ENCODE results near the gene SCAMP2. TPM values are rescaled to one million over a fixed set of nuclear protein-coding genes. Genes with fewer than 3 reads are reported as not detected.

Gene SCAMP2
- total and polyA plus RNA-seq, 2 donors (not counting 1 experiment from before 2014, with no cell fraction given) = 85.1 to 105 TPM

DNA sequence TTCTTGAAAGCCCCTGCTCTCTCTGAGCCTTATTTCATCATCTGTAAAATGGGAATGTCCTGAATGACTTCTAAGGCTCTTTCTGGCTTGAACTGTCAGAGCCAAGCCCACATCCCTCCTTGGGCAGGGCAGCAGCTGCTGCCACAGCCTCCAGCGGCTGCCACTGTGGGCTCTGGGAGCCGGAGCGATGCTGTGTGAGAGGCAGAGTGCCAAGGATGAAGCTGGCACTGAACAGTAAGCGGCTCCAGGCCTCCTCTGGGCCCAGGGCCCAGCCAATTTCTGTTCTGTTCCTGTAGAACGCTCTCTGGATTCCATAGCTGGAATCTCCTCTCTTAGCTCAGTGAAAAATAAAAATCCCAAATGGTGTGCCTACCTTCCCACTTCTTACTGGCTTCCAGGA, 42.3 kb downstream of the SCAMP2 start:
- H3K9me3 Mint-ChIP-seq (ENCODE audit: insufficient read depth) = no peaks in the 10 kb centered on the region
- Histone ChIP-seq H3K79me2 (ENCODE audit: control insufficient read depth, insufficient read depth, low read length) (no peaks in the 10 kb centered on the region), H3K4me1 (ENCODE audit: control insufficient read depth in 2 of 2, insufficient read depth in 2 of 2, low read length in 2 of 2) (peaks cover 5 to 19% of the 10 kb centered on the region in 2 donors), H3K4me3 (ENCODE audit: control extremely low read depth in 1 of 5, extremely low read depth in 1 of 5, insufficient read depth in 1 of 5, low read depth in 2 of 5, low read length in 4 of 5) (no peak overlapping the region), H3K4me2 (replicated peaks; ENCODE audit: low read depth, low read length, poor library complexity, severe bottlenecking) (no peak overlapping the region), H3K9ac (ENCODE audit: low read length) (no peak overlapping the region), H3K9me3 (ENCODE audit: control extremely low read depth in 1 of 3, control insufficient read depth in 2 of 3, insufficient read depth in 1 of 3, low read length in 2 of 3) (peaks cover 0 to 16% (median 0%) of the 10 kb centered on the region in 3 donors), H3K36me3 (replicated peaks in 1 of 2; ENCODE audit: control extremely low read depth in 1 of 2, control insufficient read depth in 1 of 2, extremely low read depth in 1 of 2, insufficient read depth in 2 of 2, low read length in 1 of 2) (no peaks in the 10 kb centered on the region), H4K20me1 (ENCODE audit: control insufficient read depth, insufficient read depth, low read length, poor library complexity, severe bottlenecking) (peaks cover 4% of the 10 kb centered on the region), H3K27ac (ENCODE audit: low read length in 2 of 2) (no peak overlapping the region), H2AFZ (ENCODE audit: insufficient read depth, low read depth, low read length, poor library complexity, severe bottlenecking) (no peak overlapping the region), H3K27me3 (replicated peaks in 1 of 4; ENCODE audit: control extremely low read depth in 1 of 4, control insufficient read depth in 3 of 4, insufficient read depth in 4 of 4, low read length in 3 of 4) (peaks cover 0 to 35% (median 13%) of the 10 kb centered on the region in 4 experiments)
- 93% methylated on average over 5 of the region's 5 CpGs for WGBS (ENCODE audit: insufficient coverage)
- peaks cover 24% of the 10 kb centered on the region for H3K27me3 Mint-ChIP-seq
- peaks cover 8% of the 10 kb centered on the region for H3K4me1 Mint-ChIP-seq
- ChIA-PET CTCF (interaction anchor here (6.6 kb wide), 1 partner anchor 61 kb away, joined by 46 read pairs; no protein-coding TSS in a partner anchor), POLR2A (no interaction called here)
- intact Hi-C loops (cut with micrococcal nuclease) = no loop called here
- ATAC-seq (ENCODE audit: low read depth) = no peak
- TF ChIP-seq, protein P1, sequence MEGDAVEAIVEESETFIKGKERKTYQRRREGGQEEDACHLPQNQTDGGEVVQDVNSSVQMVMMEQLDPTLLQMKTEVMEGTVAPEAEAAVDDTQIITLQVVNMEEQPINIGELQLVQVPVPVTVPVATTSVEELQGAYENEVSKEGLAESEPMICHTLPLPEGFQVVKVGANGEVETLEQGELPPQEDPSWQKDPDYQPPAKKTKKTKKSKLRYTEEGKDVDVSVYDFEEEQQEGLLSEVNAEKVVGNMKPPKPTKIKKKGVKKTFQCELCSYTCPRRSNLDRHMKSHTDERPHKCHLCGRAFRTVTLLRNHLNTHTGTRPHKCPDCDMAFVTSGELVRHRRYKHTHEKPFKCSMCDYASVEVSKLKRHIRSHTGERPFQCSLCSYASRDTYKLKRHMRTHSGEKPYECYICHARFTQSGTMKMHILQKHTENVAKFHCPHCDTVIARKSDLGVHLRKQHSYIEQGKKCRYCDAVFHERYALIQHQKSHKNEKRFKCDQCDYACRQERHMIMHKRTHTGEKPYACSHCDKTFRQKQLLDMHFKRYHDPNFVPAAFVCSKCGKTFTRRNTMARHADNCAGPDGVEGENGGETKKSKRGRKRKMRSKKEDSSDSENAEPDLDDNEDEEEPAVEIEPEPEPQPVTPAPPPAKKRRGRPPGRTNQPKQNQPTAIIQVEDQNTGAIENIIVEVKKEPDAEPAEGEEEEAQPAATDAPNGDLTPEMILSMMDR (IDR thresholded peaks at IDR 0.05) = no peak
- no peak for TF ChIP-seq EZH2 (IDR thresholded peaks at IDR 0.05; ENCODE audit: borderline replicate concordance, insufficient read depth, low read depth, low read length, poor library complexity, severe bottlenecking)
- no peak overlapping the region for H3K27ac Mint-ChIP-seq
- H3K4me3 Mint-ChIP-seq = no peak overlapping the region
- DNase-seq = no peak

GRCh38 chr15:74829991-74830390, 43.2 kb downstream of the SCAMP2 start:
- CTCF ChIA-PET = interaction anchor here (1.8 to 6.6 kb wide), 2 partner anchors 60 to 194 kb away, joined by 5 to 46 read pairs; no protein-coding TSS in a partner anchor

More at GRCh38 chr15:74829991-74830390, 43.2 kb downstream of the SCAMP2 start:
- intact Hi-C loops (cut with micrococcal nuclease) = no loop called here
- Mint-ChIP-seq H3K27ac (no peak overlapping the region), H3K4me3 (no peak overlapping the region), H3K4me1 (peaks cover 6% of the 10 kb centered on the region), H3K9me3 (ENCODE audit: insufficient read depth) (no peaks in the 10 kb centered on the region), H3K27me3 (peaks cover 26% of the 10 kb centered on the region)
- POLR2A ChIA-PET = interaction anchor here (0.5 kb wide), 1 partner anchor 19 kb away, joined by 3 read pairs; no protein-coding TSS in a partner anchor
- no peak overlapping the region for H3K9ac ChIP-seq (ENCODE audit: low read length)
- DNase-seq (no peak), ATAC-seq (ENCODE audit: low read depth) (no peak)
- H3K27me3 ChIP-seq (replicated peaks in 1 of 4; ENCODE audit: control extremely low read depth in 1 of 4, control insufficient read depth in 3 of 4, insufficient read depth in 4 of 4, low read length in 3 of 4) = peaks cover 0 to 42% (median 17%) of the 10 kb centered on the region in 4 experiments
- no peak overlapping the region for H3K27ac ChIP-seq (ENCODE audit: low read length in 2 of 2)
- H2AFZ ChIP-seq (ENCODE audit: insufficient read depth, low read depth, low read length, poor library complexity, severe bottlenecking) = no peak overlapping the region
- peaks cover 5 to 19% of the 10 kb centered on the region in 2 donors for H3K4me1 ChIP-seq (ENCODE audit: control insufficient read depth in 2 of 2, insufficient read depth in 2 of 2, low read length in 2 of 2)
- H3K9me3 ChIP-seq (ENCODE audit: control extremely low read depth in 1 of 3, control insufficient read depth in 2 of 3, insufficient read depth in 1 of 3, low read length in 2 of 3) = peaks cover 0 to 19% (median 0%) of the 10 kb centered on the region in 3 donors
- H3K4me2 ChIP-seq (replicated peaks; ENCODE audit: low read depth, low read length, poor library complexity, severe bottlenecking) = no peak overlapping the region
- H3K79me2 ChIP-seq (ENCODE audit: control insufficient read depth, insufficient read depth, low read length) = no peaks in the 10 kb centered on the region
- no peaks in the 10 kb centered on the region for H3K36me3 ChIP-seq (replicated peaks in 1 of 2; ENCODE audit: control extremely low read depth in 1 of 2, control insufficient read depth in 1 of 2, extremely low read depth in 1 of 2, insufficient read depth in 2 of 2, low read length in 1 of 2)
- no peak for TF ChIP-seq EZH2 (IDR thresholded peaks at IDR 0.05; ENCODE audit: borderline replicate concordance, insufficient read depth, low read depth, low read length, poor library complexity, severe bottlenecking)
- TF ChIP-seq, protein P1 (IDR thresholded peaks at IDR 0.05) = no peak
- H4K20me1 ChIP-seq (ENCODE audit: control insufficient read depth, insufficient read depth, low read length, poor library complexity, severe bottlenecking) = peaks cover 4% of the 10 kb centered on the region
- 78% methylated on average over 6 of the region's 6 CpGs for WGBS (ENCODE audit: insufficient coverage)
- no peak overlapping the region for H3K4me3 ChIP-seq (ENCODE audit: control extremely low read depth in 1 of 5, extremely low read depth in 1 of 5, insufficient read depth in 1 of 5, low read depth in 2 of 5, low read length in 4 of 5)

Measured in B cell (primary cell).